Right lobe of liver (tissue), 6 donors: Measurements from ENCODE around the gene TPRG1L. TPM values are rescaled to one million over a fixed set of nuclear protein-coding genes. Genes with fewer than 3 reads are reported as not detected.

ENCODE experiments used
- ATAC-seq, 4 donors: fragments of 200-7000 bp; cut with Tn5 transposase; one replicate each; pipeline ENCODE4 v1.9.1; 2020; ENCODE audit warnings: mild to moderate bottlenecking in 4 of 4, moderate library complexity in 4 of 4
- DNase-seq, 3 donors: peaks; one replicate each; pipeline ENCODE4 v3.0.0-alpha.2; 2020
- H3K27ac ChIP-seq, 3 donors: fragments of 200-600 bp; one replicate each; pipeline ENCODE4 v1.8.0; 2022
- H3K27me3 ChIP-seq, 2 donors: fragments of 200-600 bp; one replicate each; pipeline ENCODE4 v1.8.0; 2022
- H3K36me3 ChIP-seq, 4 donors: fragments of 200-600 bp; sonication (generic) in 1 of 4; one replicate each; pipeline versions ENCODE4 v1.5.1 to v1.8.0; 2017 to 2022; ENCODE audit warnings: control low read depth in 1 of 4
- H3K4me1 ChIP-seq, 4 donors: fragments of 200-600 bp; sonication (generic) in 1 of 4; one replicate each; pipeline versions ENCODE4 v1.5.1 to v1.8.0; 2017 to 2022; ENCODE audit warnings: control low read depth in 1 of 4
- H3K4me3 ChIP-seq, 3 donors: fragments of 200-600 bp; one replicate each; pipeline ENCODE4 v1.8.0; 2022
- H3K9me3 ChIP-seq, 4 donors: fragments of 200-600 bp; sonication (generic) in 1 of 4; one replicate each; pipeline versions ENCODE4 v1.5.1 to v1.8.0; 2017 to 2022; ENCODE audit warnings: control low read depth in 1 of 4
- POLR2A ChIP-seq: fragments of 450-650 bp; IDR thresholded peaks from one replicate; pipeline ENCODE4 v1.6.1; 2017; ENCODE audit warnings: antibody characterized with exemption, mild to moderate bottlenecking
- WGBS: methylation state at CpG from one replicate; pipeline ENCODE4 v1.1.6; 2018; ENCODE audit warnings: low coverage, low lambda C conversion rate; ENCODE audit not compliant: insufficient coverage; ENCODE audit errors: missing lambda C conversion rate; 5-methylcytosine and 5-hydroxymethylcytosine counted together
- intact Hi-C, 2 donors: fragments of 100-400 bp; cut with DNase I; formaldehyde crosslinking; loops; one replicate each; pipeline versions ENCODE4 v1.11.2 to v1.14.1; 2022
- total RNA-seq, 6 experiments: library from RNA; depleted of rRNA in 2 of 6; stranded (reverse); fragments of >200 nt in 2 of 6; fragmentation: NEBNext Ultra II Directional in 3 of 6; extraction: Animal tissue kit (Norgen Biotek cat#: 25700) in 3 of 6; gene quantifications; one replicate each; pipeline versions ENCODE4 v1.1.0 to v1.2.4, GENCODE V29; 2016 to 2023
- TF ChIP-seq, protein P1 (sequence below), 4 donors: fragments of 200-600 bp in 3 of 4; fragments of 450-650 bp in 1 of 4; IDR thresholded peaks; one replicate each; pipeline versions ENCODE4 v1.5.1 to v1.8.0; 2016 to 2022; ENCODE audit warnings: antibody characterized with exemption in 4 of 4, mild to moderate bottlenecking in 2 of 4
- donor health status: DM: no; HTN: yes; CAD: no.
- donor health status: DM: no; HTN: no; CAD: no.
- donor health status: DM: no; HTN: no; CAD: no.
- donor health status: DM: no; HTN: yes; CAD: no.
- donor health status: DM: no; HTN: yes; CAD: no.

The TPRG1L gene
- total RNA-seq, 6 experiments from 2014 or later, result 42.5 to 54.6 (median 53.4) TPM

GRCh38 chr1:3626025-3626424 is 1.2 kb downstream of the TPRG1L start:
- peaks cover 2 to 36% (median 16%) of the 10 kb centered on the region in 4 donors for H3K36me3 ChIP-seq
- intact Hi-C loops, result no loop called here

GRCh38 chr1:3627515-3628253 is 2.9 kb downstream of the TPRG1L start:
- WGBS, result 87% methylated on average over 10 of the region's 26 CpGs

More at GRCh38 chr1:3626025-3626424, 1.2 kb downstream of the TPRG1L start:
- Histone ChIP-seq H3K4me1 (peaks cover 0 to 28% (median 5%) of the 10 kb centered on the region in 4 donors), H3K9me3 (no peaks in the 10 kb centered on the region), H3K27ac (peak overlapping the region in 1 of 3 donors; percentile 72), H3K4me3 (peak overlapping the region; percentile 89 to 99 (median 96)), H3K27me3 (no peaks in the 10 kb centered on the region)
- TF ChIP-seq POLR2A, result no peak
- TF ChIP-seq, protein P1, sequence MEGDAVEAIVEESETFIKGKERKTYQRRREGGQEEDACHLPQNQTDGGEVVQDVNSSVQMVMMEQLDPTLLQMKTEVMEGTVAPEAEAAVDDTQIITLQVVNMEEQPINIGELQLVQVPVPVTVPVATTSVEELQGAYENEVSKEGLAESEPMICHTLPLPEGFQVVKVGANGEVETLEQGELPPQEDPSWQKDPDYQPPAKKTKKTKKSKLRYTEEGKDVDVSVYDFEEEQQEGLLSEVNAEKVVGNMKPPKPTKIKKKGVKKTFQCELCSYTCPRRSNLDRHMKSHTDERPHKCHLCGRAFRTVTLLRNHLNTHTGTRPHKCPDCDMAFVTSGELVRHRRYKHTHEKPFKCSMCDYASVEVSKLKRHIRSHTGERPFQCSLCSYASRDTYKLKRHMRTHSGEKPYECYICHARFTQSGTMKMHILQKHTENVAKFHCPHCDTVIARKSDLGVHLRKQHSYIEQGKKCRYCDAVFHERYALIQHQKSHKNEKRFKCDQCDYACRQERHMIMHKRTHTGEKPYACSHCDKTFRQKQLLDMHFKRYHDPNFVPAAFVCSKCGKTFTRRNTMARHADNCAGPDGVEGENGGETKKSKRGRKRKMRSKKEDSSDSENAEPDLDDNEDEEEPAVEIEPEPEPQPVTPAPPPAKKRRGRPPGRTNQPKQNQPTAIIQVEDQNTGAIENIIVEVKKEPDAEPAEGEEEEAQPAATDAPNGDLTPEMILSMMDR (IDR thresholded peaks at IDR 0.05), result no peak
- ATAC-seq, result no peak
- DNase-seq, result no peak
- WGBS, result 50% methylated on average over 4 of the region's 4 CpGs

GRCh38 chr1:3628445-3628844 is 3.6 kb downstream of the TPRG1L start:
- no peak for ATAC-seq
- H3K27me3 ChIP-seq, result no peaks in the 10 kb centered on the region
- peak in 2 of 3 donors; percentile 4 to 20 for DNase-seq
- TF ChIP-seq, protein P1 (IDR thresholded peaks at IDR 0.05), result no peak
- no peak for TF ChIP-seq POLR2A
- H3K27ac ChIP-seq, result no peak overlapping the region
- H3K4me3 ChIP-seq, result no peak overlapping the region
- H3K36me3 ChIP-seq, result peaks cover 2 to 41% (median 16%) of the 10 kb centered on the region in 4 donors
- H3K4me1 ChIP-seq, result peaks cover 0 to 17% (median 5%) of the 10 kb centered on the region in 4 donors
- 94% methylated on average over 5 of the region's 10 CpGs for WGBS
- intact Hi-C loops, result no loop called here
- H3K9me3 ChIP-seq, result no peaks in the 10 kb centered on the region

More at GRCh38 chr1:3627515-3628253, 2.9 kb downstream of the TPRG1L start:
- intact Hi-C loops, result no loop called here
- TF ChIP-seq, protein P1 (IDR thresholded peaks at IDR 0.05), result no peak
- no peak for TF ChIP-seq POLR2A
- DNase-seq, result peak in 2 of 3 donors; percentile 18 to 50
- no peak overlapping the region for H3K4me3 ChIP-seq
- H3K36me3 ChIP-seq, result peaks cover 2 to 37% (median 16%) of the 10 kb centered on the region in 4 donors
- ATAC-seq, result no peak
- peaks cover 0 to 21% (median 5%) of the 10 kb centered on the region in 4 donors for H3K4me1 ChIP-seq
- H3K9me3 ChIP-seq, result no peaks in the 10 kb centered on the region
- H3K27ac ChIP-seq, result no peak overlapping the region
- no peaks in the 10 kb centered on the region for H3K27me3 ChIP-seq

DNA sequence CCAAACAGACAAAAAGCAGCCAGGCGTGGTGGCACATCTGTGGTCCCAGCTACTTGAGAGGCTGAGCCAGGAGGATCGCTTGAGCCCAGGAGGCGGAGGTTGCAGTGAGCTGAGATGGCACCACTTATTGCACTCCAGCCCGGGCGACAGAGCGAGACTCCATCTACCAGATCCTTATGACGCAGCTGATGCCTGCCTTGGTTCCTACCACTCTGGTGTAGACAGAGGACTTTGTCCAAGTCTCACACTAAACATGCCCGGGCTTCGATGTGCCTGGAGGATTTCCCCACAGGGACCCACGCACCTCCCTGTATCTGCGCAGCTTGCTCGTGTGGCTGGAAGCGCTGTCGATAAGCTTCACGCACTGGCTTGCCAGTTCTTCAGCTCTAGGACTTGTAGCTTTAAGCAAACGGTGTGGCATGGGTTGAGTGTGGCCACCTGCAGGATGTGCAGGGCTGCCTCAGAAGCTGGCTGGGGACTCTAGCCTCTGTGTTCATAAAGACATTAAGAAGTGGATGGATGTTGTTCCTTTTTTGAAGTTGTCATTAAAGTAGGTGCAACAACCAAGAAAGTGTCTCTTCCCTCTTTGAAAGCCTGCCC is 4.8 kb downstream of the TPRG1L start:
- Histone ChIP-seq H3K27me3 (no peaks in the 10 kb centered on the region), H3K9me3 (no peaks in the 10 kb centered on the region), H3K4me3 (no peak overlapping the region), H3K27ac (no peak overlapping the region), H3K4me1 (peaks cover 0 to 12% (median 5%) of the 10 kb centered on the region in 4 donors), H3K36me3 (peaks cover 2 to 51% (median 16%) of the 10 kb centered on the region in 4 donors)
- no peak for ATAC-seq
- 88% methylated on average over 3 of the region's 16 CpGs for WGBS
- intact Hi-C loops, result no loop called here
- TF ChIP-seq, protein P1 (IDR thresholded peaks at IDR 0.05), result no peak
- no peak for TF ChIP-seq POLR2A
- DNase-seq, result peak in 2 of 3 donors; percentile 10 to 32
